Stimulated activated CD4-positive, alpha-beta T cell treated with anti-CD3 and anti-CD28 coated beads, Interleukin-2, amount 100 ng/mL, for 48 hours (primary cell): ENCODE measurements around the gene LIMCH1.

Experiments
- DNase-seq, 2 donors: peaks; one replicate each; pipeline ENCODE4 v3.0.0-alpha.2; 2020

The LIMCH1 gene

DNA sequence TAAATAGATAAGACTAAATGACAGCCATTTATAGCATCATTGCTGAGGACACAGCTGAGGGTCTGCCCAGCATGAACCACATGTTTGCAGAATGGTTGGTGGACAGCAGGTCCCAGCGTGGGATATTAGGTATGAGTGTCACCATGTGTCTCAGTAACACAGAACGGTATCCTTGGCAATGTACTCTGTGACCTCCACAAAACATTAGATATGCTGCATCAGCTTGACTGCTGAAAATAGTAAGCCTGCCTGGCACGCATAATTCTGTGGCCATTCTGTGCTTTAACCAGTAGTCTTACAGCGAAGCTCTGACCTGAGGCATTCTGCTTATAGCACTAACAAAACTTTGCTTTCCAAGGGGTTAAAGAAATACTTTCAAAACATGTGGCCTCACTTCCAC, 32.0 kb downstream of the LIMCH1 start:
- DNase-seq: no peak

DNA sequence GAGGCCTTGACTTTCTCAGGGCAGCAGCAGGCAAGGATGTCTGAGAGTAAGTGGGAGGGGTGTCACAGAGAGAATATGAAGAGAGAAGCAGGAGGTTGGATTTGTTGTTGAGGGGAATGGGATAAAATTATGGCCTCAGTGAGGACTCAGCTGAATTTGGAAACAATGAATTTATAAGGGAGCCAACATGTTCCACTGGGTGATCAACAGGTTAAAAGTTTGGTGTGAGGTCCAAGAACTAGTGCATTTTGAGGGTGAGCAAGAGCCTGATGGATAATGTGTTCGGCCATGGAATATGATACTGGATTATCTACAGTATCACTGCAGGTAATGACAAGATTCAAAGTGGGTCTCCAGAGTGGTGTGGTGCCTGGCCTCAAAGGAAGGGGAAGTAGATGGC, 33.5 kb downstream of the LIMCH1 start:
- DNase-seq: no peak

DNA sequence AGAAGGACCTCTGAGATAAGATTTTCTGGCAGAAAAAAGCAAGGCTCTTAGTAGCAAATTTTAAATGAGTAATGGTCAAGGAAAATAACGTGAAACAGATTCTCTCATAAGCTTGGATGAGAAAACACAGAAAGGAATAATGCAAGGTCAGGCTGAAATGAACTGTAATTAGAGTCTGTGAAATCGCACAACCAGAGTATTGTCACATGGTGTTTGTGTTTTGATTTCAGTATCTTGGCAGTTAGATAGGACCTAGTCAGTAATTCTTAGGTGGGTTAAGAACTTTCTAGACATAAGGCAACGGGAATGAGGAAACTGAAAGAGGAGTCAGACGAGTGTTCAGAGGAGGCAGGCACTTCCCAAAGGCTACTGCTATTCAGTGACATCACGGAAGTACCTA, 34.6 kb downstream of the LIMCH1 start:
- no peak for DNase-seq

DNA sequence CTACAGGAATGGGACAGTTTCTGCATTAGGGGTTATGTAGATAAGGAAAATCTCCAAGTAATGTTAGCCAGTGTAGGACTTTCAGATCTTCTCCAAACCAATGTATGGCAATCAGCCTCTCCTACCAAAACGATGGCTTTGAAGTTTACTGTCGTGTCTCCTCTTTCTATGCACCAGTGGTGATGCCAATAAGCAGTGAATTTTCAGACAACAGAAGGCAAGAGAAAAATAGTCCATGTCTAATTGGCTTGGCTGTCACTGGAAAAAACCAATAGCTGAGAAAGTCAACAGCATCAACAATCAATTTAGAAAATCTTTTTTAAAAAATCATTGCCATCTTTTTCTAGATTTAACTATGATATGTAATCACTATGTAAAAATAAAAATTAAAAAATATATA, 35.0 kb downstream of the LIMCH1 start:
- DNase-seq: no peak

DNA sequence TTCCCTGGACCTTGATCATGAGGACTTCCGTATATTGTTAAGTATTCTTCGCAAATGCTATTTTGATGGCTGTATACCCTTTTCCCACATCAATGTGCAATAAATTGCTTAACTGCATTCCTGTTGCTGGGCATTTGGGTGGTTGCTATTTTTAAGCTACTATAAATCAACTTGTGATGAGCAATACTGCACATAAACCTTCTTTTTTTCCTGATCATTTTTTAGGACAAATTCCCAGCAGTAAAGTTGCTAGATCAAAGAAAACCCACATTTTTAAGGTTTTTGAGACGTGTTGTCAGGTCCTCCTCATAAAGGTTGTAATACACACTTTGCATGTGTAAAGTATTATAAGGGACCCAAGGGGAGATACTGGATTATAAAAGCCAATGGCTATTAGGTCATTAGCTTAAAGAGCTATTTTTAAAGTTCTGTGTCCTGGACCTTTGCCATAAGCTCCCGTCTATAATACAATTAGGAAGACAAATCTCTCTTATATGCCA, 35.6 kb downstream of the LIMCH1 start:
- no peak for DNase-seq

DNA sequence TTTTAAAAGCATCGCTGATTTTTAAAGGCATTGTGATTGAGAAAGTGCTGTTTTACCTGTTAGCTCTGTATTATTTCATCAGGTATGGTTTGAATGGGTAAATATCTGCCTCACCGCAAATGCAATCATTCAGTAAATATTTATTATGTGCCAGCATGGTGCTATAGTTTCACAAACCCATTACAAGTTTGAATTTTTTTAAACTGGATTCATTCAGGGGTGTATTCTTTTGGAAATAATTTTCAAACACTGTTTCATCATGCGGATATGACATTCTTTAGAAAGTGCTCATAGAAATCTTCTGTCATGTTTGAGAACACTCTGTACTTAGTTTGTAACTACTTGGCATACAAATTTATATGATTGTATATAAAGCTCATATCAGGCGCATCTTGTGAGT, 37.2 kb downstream of the LIMCH1 start:
- DNase-seq: no peak

DNA sequence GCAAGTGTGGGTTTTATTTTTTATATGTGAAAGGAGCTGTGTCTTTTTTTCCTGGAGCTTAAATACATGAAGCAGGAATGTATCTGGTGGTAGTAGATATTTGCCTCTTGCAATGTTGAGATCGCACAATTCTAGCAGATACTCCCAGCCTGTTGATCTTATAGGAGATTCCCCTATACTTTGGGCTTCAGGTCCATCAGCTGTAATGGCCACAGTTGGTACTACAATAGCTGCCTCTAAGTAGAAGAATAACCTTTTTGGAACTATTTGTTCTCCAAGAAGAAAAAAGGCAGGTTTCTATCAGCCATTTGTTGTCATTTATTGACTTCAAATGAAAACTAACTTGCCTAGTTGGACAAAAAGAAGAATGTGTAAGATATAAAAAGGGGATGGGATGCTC, 37.7 kb downstream of the LIMCH1 start:
- DNase-seq: no peak

DNA sequence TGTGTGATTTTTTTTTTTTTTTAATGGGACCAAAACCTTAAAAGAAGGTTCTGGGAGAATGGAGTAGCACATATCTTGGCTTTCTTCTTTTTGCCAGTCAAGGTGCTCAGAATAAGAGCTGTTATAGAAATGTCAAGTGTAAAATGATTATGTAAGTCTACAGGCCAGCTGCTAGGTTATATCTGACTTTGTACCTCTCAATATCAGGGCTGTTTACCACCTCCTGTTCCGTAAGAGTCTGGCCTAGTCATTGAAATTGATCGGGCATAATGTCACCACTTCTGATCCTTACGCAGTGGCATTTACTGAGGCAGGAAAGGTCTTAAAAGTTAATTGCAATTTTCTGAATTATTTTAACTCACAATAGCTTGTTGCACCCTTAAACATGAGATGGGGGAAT, 41.1 kb downstream of the LIMCH1 start:
- DNase-seq: no peak

DNA sequence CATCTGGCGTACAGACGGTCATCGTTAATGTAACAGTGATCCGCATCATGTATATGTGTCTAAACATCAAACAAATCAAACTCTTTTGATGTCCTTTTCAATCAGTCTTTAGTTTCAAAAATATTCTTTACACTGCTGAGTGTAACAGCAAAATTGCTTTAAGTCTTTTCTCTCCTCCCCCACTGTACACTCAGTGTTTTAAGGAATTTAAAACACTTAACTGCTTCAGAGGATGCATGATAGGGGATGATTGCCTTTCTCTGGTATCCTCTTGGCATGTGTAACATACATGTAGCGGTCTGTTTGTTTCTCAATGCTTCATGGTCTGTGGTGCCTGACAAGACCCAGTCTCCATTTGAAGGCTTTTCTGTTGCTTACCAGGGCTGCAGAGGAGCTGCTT, 41.6 kb downstream of the LIMCH1 start:
- DNase-seq: no peak

DNA sequence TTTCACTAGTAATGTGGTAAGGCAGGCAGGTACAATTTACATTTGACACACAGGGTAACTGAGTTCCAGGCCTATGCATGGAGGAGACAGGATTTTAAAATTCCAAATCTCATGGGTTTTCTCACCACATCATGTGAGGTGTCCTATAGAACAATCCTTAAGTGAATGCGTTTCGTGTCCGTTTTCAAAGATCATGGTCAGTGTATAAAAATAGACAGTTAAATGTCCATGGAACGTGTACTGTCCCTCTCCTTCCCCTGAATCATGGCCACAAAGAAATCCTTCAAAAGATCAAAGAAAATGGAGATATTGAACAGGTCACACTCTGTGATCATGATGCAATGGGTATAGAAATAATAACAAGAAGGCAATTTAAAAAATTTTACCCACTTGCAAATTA, 42.0 kb downstream of the LIMCH1 start:
- no peak for DNase-seq

DNA sequence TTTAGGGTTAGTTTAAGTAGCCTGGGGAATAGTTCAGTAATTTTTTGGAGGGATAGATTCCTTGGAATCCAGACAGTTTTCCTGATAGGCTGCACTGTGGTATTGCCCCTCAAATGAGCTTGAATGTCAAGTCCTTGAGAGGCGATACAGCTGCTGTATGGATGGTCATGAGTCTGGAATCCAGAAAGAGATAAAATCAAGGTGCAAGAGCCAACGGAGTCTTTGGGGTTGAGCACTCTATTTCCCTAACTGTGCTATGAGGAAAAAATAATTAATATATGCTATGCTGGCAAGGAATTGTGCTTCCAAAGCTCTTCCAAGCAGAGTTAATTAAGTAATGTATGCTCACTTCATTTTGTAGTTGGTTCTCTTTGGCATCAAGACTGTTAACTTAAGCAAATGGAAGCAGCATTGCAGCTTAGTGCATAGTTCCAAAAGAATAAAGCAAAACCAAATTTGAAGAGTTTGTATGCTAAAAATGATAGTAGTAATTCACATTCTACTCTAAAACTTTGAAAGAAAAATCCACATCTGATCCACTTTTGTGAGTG, 48.8 kb downstream of the LIMCH1 start:
- no peak for DNase-seq

DNA sequence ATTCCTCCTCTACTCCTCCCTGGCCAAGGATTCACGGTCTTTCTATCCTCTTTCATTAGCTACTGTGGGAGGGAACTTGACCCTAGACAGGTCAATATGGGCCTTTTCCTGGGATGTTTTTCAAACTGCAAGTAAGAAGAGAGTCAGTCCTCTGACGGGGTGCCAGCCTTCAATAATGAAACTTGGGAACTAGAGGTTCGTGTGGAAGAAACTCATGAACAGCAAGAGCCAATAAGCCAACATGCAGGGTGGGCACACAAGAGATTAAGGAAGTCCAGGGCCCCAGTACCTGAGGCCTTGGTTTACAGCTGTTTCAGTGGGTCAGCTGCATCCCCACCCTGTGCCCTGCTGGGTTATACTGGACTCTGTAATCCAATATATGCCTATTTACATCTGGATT, 49.3 kb downstream of the LIMCH1 start:
- no peak for DNase-seq

DNA sequence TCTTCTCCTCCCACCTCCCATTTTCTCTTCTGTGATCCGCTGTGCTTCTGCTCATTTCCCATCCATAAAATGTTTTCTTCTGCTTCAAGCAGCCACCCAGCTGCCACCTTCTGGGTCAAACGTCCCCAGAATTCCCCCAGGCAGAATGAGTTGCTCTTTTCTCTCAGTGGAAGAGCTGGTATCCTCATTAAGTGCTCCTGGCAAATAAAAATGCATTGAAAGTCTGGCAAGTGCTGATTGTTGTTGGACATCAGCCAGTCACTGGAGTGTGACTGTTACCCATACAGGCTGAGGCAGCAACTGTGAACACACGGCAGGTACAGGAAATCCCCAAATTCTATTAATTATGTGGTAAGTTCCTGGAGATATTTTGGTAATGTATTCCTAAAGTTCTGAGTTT, 52.6 kb downstream of the LIMCH1 start:
- DNase-seq: no peak

DNA sequence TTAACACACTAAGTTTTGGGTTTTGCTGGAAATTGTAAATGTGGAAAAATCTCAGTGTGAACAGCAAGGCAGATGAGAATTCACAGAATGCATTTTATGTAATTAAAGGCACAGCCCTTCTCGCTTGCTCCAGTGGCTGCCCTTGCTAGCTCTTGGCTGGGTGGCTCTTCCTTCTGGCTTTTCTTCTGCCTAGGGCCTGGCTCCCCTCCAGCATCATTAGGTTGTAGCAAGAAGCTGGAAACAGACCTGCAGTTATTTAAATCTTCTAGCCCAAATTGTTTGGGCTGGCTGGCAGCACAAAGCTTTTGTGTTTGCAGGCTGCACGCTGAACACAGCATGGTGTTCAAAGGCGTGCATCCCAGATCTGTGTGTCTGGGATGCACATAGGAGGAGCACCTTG, 56.5 kb downstream of the LIMCH1 start:
- DNase-seq: no peak

DNA sequence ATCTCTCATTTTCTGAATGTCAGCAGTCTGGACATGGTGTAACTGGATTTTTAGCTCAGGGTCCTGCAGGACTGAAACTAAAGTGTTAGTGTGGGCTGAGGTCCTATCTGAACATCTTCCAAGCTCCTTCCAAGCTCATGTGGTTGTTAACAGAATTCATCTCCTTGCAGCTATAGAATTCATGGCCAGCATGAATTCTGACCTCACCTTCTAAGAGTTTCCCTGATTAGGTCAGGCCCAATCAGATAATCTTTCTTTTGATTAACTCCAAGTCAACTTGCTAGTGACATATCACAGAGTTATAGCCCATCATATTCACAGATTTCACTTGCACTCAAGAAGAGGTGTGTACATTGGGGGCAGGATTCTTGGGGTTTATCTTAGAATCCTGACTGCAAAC, 59.5 kb downstream of the LIMCH1 start:
- no peak for DNase-seq

DNA sequence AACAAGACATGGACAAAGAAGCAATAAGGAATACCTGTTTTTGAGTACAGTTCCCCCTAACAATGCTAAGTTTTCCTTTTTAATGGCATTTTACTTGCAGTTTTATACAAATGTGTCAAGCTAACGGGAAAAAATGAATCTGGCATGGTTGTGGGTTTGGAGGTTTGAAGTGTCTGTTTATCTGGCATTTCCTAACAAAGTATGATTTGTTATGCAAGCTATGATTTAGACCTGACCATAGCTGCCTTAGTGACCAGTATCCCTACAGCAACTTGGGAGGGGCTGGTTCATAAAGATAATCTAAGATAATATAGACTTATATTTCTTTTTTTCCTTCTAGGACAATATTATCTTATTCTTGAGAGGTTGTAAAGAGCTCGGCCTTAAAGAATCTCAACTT, 60.6 kb downstream of the LIMCH1 start:
- DNase-seq: no peak

DNA sequence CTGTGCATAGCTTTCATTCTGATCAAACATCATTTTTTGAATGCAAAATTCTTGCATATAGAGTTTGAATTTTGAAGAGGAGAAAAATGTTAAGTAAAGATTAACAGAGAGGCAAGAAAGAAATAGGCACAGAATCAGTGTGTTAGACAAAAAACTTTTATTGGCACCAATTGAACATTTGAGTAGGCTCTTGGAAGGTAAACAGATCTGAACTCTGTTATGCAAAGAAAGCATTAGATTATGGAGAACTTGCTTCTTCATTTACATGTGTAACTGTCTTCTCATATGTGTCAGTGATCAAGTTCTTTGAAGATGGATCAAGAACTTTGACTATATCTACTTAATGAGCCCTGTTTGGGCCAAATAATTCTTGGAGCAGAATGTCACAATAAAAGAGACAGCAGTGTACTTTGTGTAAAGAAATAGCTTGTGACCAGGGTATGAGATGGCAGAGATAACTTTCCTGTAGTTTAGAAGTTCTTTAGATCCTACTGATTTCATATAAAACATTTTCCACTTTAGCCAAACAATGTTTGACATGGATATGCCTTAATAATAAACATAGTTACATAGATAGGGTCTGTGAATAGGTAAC, 61.3 kb downstream of the LIMCH1 start:
- no peak for DNase-seq

DNA sequence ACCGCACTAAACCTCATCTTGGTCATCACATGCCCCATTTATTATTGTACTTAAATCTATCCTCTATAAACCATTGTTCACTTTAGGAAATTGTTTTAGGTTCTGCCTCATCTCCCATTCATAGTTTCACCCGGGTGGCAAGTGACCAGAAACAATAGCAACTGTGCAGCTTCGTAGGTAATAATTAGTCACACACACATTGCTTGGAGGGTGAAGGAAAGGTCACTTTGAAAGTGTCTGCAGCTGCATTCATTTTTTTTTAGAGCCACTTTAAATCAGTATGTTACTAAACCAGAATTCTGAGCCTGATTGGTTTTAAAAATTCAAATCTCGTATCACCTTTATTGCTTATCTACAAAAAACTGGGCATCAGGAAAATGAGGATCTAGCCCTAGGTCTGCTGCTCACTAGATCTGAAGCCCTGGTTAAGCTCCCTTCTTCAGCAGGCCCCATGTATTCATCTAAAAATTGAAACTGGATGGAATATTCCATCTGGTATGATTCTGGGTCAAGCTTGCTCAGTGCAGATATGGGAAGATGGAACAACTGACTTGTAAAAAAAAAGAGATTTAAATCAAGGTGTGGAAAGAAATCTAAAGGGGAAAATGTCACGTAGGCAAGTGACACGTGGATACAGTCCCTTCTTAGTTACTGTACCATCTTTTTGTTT, 62.4 kb downstream of the LIMCH1 start:
- no peak for DNase-seq

DNA sequence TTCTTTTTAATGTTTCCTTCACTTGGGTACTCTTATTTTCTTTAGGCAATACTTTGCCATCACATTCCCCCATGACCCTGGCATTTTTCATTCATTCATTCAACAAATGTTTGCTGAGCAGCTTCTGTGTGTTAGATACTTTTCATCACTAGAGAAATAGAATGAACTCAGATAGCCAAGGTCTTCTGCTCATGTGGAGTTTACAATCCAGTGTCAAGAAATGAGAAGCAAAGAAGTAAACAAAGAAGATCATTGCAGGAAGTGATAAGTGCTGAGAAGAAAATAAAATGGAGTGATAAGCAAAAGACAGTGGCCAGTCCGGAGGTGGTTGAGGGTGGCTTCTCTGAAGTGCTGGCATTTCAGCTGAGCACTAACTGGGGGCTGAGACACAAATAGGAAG, 63.1 kb downstream of the LIMCH1 start:
- DNase-seq: no peak

DNA sequence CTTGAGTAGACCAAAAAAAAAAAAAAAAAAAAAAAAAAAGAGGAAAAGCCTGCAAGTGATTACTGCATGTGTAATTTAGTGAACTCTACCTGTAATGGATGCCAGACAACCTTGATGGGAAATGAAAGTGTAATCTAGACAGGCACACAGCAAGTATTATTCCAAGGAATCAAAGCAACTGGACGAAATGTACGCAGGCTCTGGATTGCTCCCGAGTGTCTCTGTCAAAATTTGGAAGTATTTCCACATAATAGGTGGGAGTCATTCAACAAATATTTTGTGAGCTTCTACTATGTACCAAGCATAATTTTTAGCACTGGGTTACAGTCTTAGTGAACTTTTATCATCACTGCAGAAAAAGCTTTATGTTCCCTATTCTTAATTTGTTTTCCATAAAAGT, 64.2 kb downstream of the LIMCH1 start:
- DNase-seq: no peak

DNA sequence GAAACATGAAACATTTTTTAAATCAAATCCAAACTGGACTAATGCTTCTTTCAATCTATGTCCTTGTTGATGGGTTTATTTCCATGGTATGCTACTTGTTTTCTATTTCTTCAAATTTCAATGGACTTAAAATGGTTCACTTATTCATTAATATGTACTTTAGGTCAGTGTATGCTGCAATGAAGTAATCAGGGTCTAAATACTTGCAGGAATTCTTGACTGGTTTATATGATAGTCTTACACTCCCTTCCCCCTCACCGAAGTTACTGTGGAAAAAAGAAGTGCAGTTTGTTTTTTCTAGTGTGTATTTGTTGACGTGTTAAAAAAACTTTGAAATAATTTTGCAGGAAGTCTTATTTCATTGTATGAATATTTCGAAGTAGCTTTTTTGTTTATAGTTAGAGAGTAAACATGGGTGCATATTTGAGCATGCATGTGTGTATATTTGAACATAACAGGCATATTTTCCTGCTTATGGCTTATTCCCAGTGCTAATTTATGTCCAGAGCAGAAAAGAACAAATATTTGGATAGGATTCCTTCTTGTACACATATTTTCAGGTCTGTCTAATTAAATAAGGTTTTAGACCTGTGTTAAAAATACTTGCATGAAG, 65.0 kb downstream of the LIMCH1 start:
- DNase-seq: no peak

DNA sequence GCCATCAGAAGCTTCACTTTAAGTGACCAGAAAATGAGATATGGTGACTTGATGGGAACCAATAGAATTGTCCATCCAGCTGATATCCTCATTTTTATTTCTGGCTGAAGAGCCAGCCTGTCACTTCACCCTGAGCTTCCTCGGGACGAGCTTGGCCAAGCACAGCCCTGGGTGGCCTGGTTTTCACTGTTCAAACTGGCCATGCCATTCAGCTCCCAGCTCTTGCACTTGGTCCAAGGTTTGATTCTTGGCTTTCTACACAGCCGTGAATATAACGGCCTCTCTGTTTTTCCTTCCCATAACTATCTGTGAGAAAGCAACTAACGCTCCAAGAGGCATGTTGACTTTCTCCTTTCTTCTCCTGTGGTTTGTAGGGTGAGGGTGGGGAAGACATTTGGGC, 71.9 kb downstream of the LIMCH1 start:
- DNase-seq: no peak

DNA sequence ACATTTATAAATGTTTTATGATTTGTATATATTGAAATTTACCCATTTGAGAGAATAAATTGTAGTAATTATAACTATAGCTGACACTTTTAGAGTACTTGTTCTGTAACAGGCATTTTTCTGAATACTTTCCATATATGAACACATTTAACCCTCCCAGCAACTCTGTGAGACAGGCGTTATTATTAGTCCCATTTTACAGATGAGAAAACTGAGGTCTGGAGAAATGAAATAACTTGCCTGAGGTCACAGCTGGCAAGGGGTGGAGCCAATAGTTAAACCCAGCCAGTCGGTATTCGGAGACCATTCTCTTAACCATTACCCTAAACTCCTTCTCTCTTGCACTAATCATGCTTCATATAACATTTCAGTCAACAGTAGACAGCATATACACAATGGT, 72.5 kb downstream of the LIMCH1 start:
- no peak for DNase-seq

DNA sequence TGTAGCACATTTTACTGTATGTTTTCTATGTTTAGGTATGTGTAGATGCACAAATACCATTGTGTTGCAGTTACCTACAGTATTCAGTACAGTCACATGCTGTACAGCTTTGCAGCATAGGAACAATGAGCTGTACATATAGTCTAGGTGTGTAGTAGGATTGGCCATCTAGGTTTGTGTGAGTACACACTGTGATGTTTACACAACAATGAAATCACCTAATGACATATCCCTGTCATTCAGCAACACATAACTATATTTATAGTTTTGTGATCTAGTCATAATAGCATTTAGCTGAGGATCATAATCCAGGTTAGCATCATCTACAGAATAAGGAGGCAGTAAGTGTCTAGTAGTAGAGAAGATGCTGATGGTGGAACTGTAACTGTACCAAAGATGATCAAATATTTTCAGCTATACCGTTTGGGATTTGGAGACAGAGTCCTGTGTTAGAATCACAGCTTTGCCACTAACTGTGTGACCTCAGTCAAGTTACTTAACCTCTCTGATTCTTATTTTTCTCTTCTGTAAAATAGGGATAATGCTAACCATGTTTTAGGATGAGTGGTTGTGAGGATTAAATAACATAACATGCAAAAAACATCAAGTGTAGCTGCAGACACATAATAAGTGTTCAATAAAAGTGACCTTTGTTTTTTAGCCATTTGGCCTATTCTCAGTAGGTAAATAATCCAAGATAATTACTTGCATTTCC, 73.3 kb downstream of the LIMCH1 start:
- DNase-seq: no peak
